CD4-positive, alpha-beta memory T cell (primary cell): ENCODE measurements around the gene SORD. TPM values are rescaled to one million over a fixed set of nuclear protein-coding genes. Genes with fewer than 3 reads are reported as not detected.

Experiments used
- CTCF ChIA-PET: fragments of 350-600 bp; sonication (Branson Sonifier 250); formaldehyde crosslinking; loops from one replicate; lab custom pipeline; 2021; ENCODE audit warnings: inconsistent platforms; ENCODE audit not compliant: partially characterized antibody; lab: Charles Lee
- POLR2A ChIA-PET: fragments of 350-600 bp; sonication (Branson Sonifier 250); formaldehyde crosslinking; loops from one replicate; lab custom pipeline; 2021; ENCODE audit not compliant: partially characterized antibody; lab: Charles Lee
- DNase-seq, 5 donors: peaks; one replicate each; pipeline versions ENCODE4 v3.0.0 to v3.0.0-alpha.2; 2020 to 2022; ENCODE audit warnings: mixed read lengths in 1 of 5
- H3K27ac ChIP-seq: one replicate; pipeline ENCODE4 v1.7.0; 2013; ENCODE audit warnings: low read depth, low read length
- H3K27me3 ChIP-seq: 2 replicates; pipeline ENCODE4 v1.7.0; 2013; ENCODE audit warnings: mild to moderate bottlenecking, low read length, moderate library complexity; ENCODE audit not compliant: insufficient read depth
- H3K36me3 ChIP-seq: 2 replicates; pipeline ENCODE4 v1.7.0; 2013; ENCODE audit warnings: mild to moderate bottlenecking, low read length, moderate library complexity; ENCODE audit not compliant: insufficient read depth
- H3K4me1 ChIP-seq: 2 replicates; pipeline ENCODE4 v1.7.0; 2013; ENCODE audit warnings: mild to moderate bottlenecking, low read length, moderate library complexity; ENCODE audit not compliant: insufficient read depth
- H3K4me3 ChIP-seq, 2 donors: one replicate each; pipeline ENCODE4 v1.7.0; 2013; ENCODE audit warnings: low read length in 2 of 2, mild to moderate bottlenecking in 1 of 2
- H3K9me3 ChIP-seq, 2 donors: one replicate each; pipeline ENCODE4 v1.7.0; 2013; ENCODE audit warnings: low read length in 2 of 2, control low read depth in 1 of 2; ENCODE audit not compliant: control insufficient read depth in 1 of 2
- H3K27ac Mint-ChIP-seq, 7 donors: one replicate each; pipeline ENCODE4 v1.8.0; 2020 to 2021; ENCODE audit warnings: mixed read lengths in 7 of 7, mild to moderate bottlenecking in 6 of 7, inconsistent platforms in 3 of 7, moderate library complexity in 3 of 7
- H3K27me3 Mint-ChIP-seq, 2 donors: one replicate each; pipeline ENCODE4 v1.8.0; 2020 to 2021; ENCODE audit warnings: mixed read lengths in 2 of 2
- H3K36me3 Mint-ChIP-seq, 2 donors: one replicate each; pipeline ENCODE4 v1.8.0; 2020 to 2021; ENCODE audit warnings: mixed read lengths in 2 of 2, inconsistent platforms in 1 of 2, mild to moderate bottlenecking in 1 of 2
- H3K4me1 Mint-ChIP-seq, 4 donors: one replicate each; pipeline ENCODE4 v1.8.0; 2020 to 2021; ENCODE audit warnings: mixed read lengths in 4 of 4, mild to moderate bottlenecking in 1 of 4
- H3K4me3 Mint-ChIP-seq, 8 donors: one replicate each; pipeline ENCODE4 v1.8.0; 2020 to 2021; ENCODE audit warnings: mixed read lengths in 8 of 8, mild to moderate bottlenecking in 7 of 8, moderate library complexity in 6 of 8, inconsistent platforms in 3 of 8
- H3K9me3 Mint-ChIP-seq, 8 donors: one replicate each; pipeline ENCODE4 v1.8.0; 2020 to 2021; ENCODE audit warnings: mixed read lengths in 8 of 8, mild to moderate bottlenecking in 5 of 8, inconsistent platforms in 3 of 8, moderate library complexity in 1 of 8
- intact Hi-C: fragments of 100-400 bp; cut with micrococcal nuclease; formaldehyde crosslinking; loops from one replicate; pipeline ENCODE4 v1.15.1; 2023
- polyA plus RNA-seq, 2 donors: library from polyadenylated mRNA; unstranded; fragments of 300-500 nt; fragmentation: Illumina TruSeq; gene quantifications; one replicate each; pipeline ENCODE4 v1.2.3, GENCODE V29; 2021
- total RNA-seq, 2 experiments: library from RNA; stranded (reverse); gene quantifications; one replicate each; pipeline ENCODE4 v1.2.3, GENCODE V29; 2021

The SORD gene
- total and polyA plus RNA-seq, 4 experiments from 2014 or later = 4.2 to 7.0 (median 5.5) TPM

DNA sequence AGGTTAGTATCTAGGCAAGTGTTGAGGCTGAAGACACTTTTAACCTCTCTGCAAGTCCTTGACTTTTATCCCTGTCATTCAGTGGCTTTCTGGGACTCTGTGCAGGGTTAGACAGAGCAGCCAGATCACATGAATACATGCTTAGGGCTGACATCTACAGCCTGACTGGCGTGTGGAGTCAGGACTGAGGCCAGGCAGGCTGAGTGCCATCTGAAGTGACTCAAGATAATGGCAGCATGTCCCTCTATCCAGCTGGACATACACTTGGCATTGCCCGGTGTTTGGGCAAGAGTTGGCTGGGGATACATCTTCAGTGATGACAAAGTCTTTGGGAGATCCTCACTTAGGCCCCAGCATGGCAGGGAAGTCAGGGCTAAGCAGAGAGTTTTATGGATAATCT, 68.6 kb downstream of the SORD start:
- Histone ChIP-seq H3K27ac (no peak overlapping the region), H3K4me3 (no peak overlapping the region), H3K4me1 (no peaks in the 10 kb centered on the region), H3K36me3 (no peaks in the 10 kb centered on the region), H3K9me3 (no peaks in the 10 kb centered on the region), H3K27me3 (no peaks in the 10 kb centered on the region)
- Mint-ChIP-seq H3K9me3 (no peaks in the 10 kb centered on the region), H3K27ac (no peak overlapping the region), H3K27me3 (peaks cover 18 to 27% of the 10 kb centered on the region in 2 donors), H3K4me1 (no peaks in the 10 kb centered on the region), H3K36me3 (no peaks in the 10 kb centered on the region), H3K4me3 (no peak overlapping the region)
- no peak for DNase-seq
- ChIA-PET CTCF (no interaction called here), POLR2A (no interaction called here)
- intact Hi-C loops = no loop called here

DNA sequence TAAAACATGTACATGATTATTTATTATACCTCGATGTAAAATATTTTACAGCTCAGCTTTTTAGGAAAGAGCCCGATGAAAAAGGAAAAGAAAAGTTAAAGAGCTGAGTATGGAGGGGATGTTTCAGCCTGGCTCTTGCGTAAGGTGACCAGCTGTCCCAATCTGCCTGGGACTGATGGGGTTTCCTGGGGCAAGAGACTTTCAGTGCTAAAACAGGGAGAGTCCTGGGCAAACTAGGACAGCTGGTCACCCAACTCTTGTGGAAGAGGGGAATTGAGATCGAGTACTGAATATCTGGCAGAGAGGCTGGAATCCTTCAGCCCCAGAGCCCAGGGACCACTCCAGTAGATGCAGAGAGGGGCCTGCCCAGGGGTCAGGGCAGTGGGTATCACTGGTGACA, 70.0 kb downstream of the SORD start:
- Mint-ChIP-seq H3K4me1 (no peaks in the 10 kb centered on the region), H3K9me3 (no peaks in the 10 kb centered on the region), H3K27ac (no peak overlapping the region), H3K36me3 (no peaks in the 10 kb centered on the region), H3K27me3 (peaks cover 12 to 19% of the 10 kb centered on the region in 2 donors), H3K4me3 (no peak overlapping the region)
- Histone ChIP-seq H3K27me3 (no peaks in the 10 kb centered on the region), H3K36me3 (no peaks in the 10 kb centered on the region), H3K27ac (no peak overlapping the region), H3K4me3 (no peak overlapping the region), H3K4me1 (no peaks in the 10 kb centered on the region), H3K9me3 (no peaks in the 10 kb centered on the region)
- POLR2A ChIA-PET = no interaction called here
- intact Hi-C loops = no loop called here
- CTCF ChIA-PET = interaction anchor here (1.0 kb wide), 1 partner anchor 25 kb away, joined by 3 read pairs; no protein-coding TSS in a partner anchor
- DNase-seq = no peak

DNA sequence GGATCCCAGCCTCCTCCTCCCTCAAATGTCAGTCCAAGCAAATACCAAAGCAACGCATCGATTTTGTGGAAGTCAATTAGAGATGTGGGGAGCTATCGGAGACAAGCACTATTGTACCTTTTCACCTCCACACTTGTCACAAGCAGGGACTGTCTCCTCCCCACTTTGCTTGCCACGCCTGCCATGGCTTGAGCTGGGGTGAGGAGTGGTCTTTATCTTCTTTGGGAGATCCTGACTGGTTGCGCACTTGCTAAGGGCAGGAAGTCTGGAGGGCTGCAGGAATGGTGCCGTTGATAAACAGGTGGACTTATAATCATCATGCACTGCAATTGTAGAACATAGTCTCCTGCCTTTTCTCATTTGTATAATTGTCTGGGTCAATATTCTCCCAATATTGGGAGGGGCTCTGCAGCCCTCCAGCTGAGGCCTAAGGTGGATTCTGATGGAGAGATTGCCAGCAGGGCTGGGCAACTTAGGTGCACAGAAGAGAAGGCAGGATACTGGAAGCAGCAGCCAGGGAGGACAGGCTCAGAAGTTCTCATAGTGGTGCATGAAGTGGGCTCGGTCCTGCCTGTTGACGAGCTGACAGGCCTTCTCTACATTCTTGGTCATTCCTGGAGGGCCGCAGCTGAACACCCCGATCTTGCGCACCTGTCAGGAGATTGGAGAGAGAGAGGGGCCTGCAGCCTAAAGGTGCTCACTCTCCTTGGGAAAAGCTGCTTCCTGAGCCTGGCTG, 70.8 kb downstream of the SORD start:
- no peaks in the 10 kb centered on the region for H3K9me3 Mint-ChIP-seq
- Histone ChIP-seq H3K27ac (no peak overlapping the region), H3K9me3 (no peaks in the 10 kb centered on the region), H3K36me3 (no peaks in the 10 kb centered on the region), H3K27me3 (no peaks in the 10 kb centered on the region), H3K4me1 (no peaks in the 10 kb centered on the region), H3K4me3 (no peak overlapping the region)
- CTCF ChIA-PET = interaction anchor here (1.0 to 1.9 kb wide), 2 partner anchors 24 kb away, joined by 3 to 7 read pairs; no protein-coding TSS in a partner anchor
- DNase-seq = no peak
- intact Hi-C loops = no loop called here
- no peak overlapping the region for H3K4me3 Mint-ChIP-seq
- no peaks in the 10 kb centered on the region for H3K36me3 Mint-ChIP-seq
- POLR2A ChIA-PET = no interaction called here
- H3K4me1 Mint-ChIP-seq = no peaks in the 10 kb centered on the region
- peaks cover 12 to 17% of the 10 kb centered on the region in 2 donors for H3K27me3 Mint-ChIP-seq
- H3K27ac Mint-ChIP-seq = no peak overlapping the region

DNA sequence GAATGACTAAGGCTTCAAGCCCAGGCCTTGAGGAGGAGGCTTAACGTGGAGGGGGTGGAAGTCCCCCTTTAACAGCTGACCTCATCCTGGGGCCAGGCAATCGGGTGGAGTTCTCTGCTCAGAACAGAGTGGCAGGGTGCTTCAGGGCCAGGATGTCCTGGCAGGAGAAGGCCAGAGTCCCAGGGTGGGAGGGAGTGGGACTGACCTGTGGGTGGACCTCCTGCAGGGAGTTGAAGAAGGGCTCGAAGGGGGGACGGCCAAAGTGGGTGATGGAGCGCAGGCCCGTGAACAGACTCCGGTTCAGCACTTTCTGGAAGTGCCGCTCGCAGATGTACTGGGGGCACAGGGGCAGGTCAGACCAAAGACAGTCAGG, 71.3 kb downstream of the SORD start:
- H3K27ac ChIP-seq = no peak overlapping the region
- H3K4me3 ChIP-seq = no peak overlapping the region
- ChIA-PET CTCF (interaction anchor here (1.9 kb wide), 1 partner anchor 24 kb away, joined by 7 read pairs; no protein-coding TSS in a partner anchor), POLR2A (no interaction called here)
- peaks cover 12 to 13% of the 10 kb centered on the region in 2 donors for H3K27me3 Mint-ChIP-seq
- no peaks in the 10 kb centered on the region for H3K9me3 Mint-ChIP-seq
- H3K9me3 ChIP-seq = no peaks in the 10 kb centered on the region
- no peak for DNase-seq
- no peaks in the 10 kb centered on the region for H3K27me3 ChIP-seq
- intact Hi-C loops = no loop called here
- no peaks in the 10 kb centered on the region for H3K36me3 Mint-ChIP-seq
- no peaks in the 10 kb centered on the region for H3K4me1 ChIP-seq
- H3K27ac Mint-ChIP-seq = no peak overlapping the region
- no peaks in the 10 kb centered on the region for H3K36me3 ChIP-seq
- H3K4me1 Mint-ChIP-seq = no peaks in the 10 kb centered on the region
- no peak overlapping the region for H3K4me3 Mint-ChIP-seq

DNA sequence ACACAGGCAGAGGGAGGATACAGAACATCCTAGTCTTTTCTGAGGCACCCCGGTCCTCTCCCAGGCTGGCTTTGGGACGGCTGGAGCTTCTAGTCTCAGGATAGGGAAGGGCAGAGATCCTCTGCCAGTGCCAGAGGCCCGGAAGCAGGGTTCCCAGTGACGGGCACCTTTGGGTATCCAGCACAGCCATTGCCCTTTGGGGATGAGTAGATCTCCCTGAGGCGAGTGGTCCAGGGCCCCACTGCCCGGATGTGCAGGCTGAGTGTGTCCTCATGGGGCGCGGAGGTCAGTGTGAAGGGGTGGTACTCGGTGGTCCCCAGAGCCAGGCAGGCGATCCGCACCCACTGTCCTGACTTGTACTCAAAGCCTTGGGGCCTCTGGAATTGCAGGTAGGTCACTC, 72.7 kb downstream of the SORD start:
- no peak overlapping the region for H3K4me3 Mint-ChIP-seq
- H3K4me1 ChIP-seq = no peaks in the 10 kb centered on the region
- no peak for DNase-seq
- H3K27me3 ChIP-seq = no peaks in the 10 kb centered on the region
- no peaks in the 10 kb centered on the region for H3K9me3 Mint-ChIP-seq
- no peak overlapping the region for H3K4me3 ChIP-seq
- POLR2A ChIA-PET = no interaction called here
- no peaks in the 10 kb centered on the region for H3K9me3 ChIP-seq
- H3K36me3 Mint-ChIP-seq = no peaks in the 10 kb centered on the region
- H3K36me3 ChIP-seq = no peaks in the 10 kb centered on the region
- H3K27me3 Mint-ChIP-seq = peaks cover 8 to 9% of the 10 kb centered on the region in 2 donors
- CTCF ChIA-PET = no interaction called here
- H3K27ac Mint-ChIP-seq = no peak overlapping the region
- intact Hi-C loops = no loop called here
- H3K27ac ChIP-seq = no peak overlapping the region
- no peaks in the 10 kb centered on the region for H3K4me1 Mint-ChIP-seq

DNA sequence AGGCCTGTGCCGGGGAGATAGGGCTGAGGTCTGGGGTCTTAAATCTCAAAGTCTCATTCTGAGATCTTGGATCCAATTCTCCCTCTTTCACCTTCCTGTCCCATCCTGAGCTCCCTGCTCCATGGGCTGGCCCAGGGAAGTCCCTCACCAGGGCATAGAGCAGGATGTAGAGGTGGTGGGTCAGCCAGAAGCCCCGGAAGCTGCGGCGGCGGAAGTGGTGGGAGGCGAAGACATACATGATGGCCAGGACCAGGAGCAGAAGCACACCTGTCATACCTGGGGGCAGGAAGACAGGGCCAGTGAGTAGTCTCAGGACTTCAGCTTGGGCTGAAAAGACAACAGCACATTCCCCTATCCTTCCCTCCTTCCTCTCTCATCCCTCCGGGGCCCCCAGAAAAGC, 74.5 kb downstream of the SORD start:
- no peak for DNase-seq
- Mint-ChIP-seq H3K27ac (no peak overlapping the region), H3K9me3 (no peaks in the 10 kb centered on the region), H3K36me3 (no peaks in the 10 kb centered on the region), H3K4me1 (no peaks in the 10 kb centered on the region), H3K4me3 (no peak overlapping the region), H3K27me3 (peaks cover 0 to 5% of the 10 kb centered on the region in 2 donors)
- H3K36me3 ChIP-seq = no peaks in the 10 kb centered on the region
- no peaks in the 10 kb centered on the region for H3K9me3 ChIP-seq
- no peak overlapping the region for H3K4me3 ChIP-seq
- no peaks in the 10 kb centered on the region for H3K27me3 ChIP-seq
- H3K4me1 ChIP-seq = no peaks in the 10 kb centered on the region
- no peak overlapping the region for H3K27ac ChIP-seq
- ChIA-PET POLR2A (no interaction called here), CTCF (no interaction called here)
- intact Hi-C loops = no loop called here

DNA sequence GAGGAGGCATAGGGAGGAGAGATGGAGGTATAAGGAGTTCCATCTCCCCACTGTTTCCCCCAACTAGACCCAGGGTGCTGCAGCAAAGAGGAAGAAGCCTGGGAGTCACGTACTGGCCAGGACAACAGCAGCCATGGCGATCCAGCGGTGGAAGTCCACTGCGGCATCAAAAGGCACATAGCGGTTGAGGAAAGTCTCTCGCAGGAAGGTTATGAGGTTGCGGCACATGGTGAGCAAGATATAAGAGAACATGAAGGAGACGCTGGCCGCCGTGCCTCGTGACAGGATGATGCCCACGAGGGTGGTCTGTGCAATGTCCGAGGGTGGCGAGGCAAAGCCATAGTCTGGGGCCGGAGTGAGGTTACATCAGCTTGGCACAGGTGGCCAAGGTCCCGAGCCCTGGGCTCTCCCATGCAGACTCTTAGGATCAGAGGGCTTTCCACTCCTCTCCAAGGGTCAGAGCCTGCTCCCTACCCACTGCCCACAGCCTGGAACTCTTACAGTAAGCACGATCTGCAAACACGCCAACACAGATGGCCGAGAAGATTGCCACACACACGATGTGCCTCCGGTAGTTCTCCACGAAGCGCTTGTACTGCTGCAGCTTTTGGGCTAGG, 76.7 kb downstream of the SORD start:
- H3K4me1 Mint-ChIP-seq = no peaks in the 10 kb centered on the region
- peaks cover 5 to 10% of the 10 kb centered on the region in 2 donors for H3K27me3 Mint-ChIP-seq
- CTCF ChIA-PET = interaction anchor here (1.7 kb wide), 1 partner anchor 18 kb away, joined by 4 read pairs; no protein-coding TSS in a partner anchor
- no peaks in the 10 kb centered on the region for H3K36me3 ChIP-seq
- H3K27me3 ChIP-seq = no peaks in the 10 kb centered on the region
- H3K27ac Mint-ChIP-seq = no peak overlapping the region
- H3K27ac ChIP-seq = no peak overlapping the region
- no peaks in the 10 kb centered on the region for H3K9me3 Mint-ChIP-seq
- H3K36me3 Mint-ChIP-seq = no peaks in the 10 kb centered on the region
- H3K9me3 ChIP-seq = no peaks in the 10 kb centered on the region
- no peak for DNase-seq
- no peaks in the 10 kb centered on the region for H3K4me1 ChIP-seq
- no peak overlapping the region for H3K4me3 ChIP-seq
- POLR2A ChIA-PET = interaction anchor here (0.7 kb wide), 1 partner anchor 192 kb away, joined by 3 read pairs; no protein-coding TSS in a partner anchor
- no peak overlapping the region for H3K4me3 Mint-ChIP-seq
- intact Hi-C loops = no loop called here
